HG02759 (cell line): ENCODE results near the gene USP27X.

Experiments used
- ATAC-seq: cut with Tn5 transposase; IDR thresholded peaks from one replicate; pipeline ENCODE4 v1.9.1; 2021; ENCODE audit warnings: mild to moderate bottlenecking, moderate library complexity; ENCODE audit not compliant: unreplicated experiment

USP27X gene

GRCh38 chrX:49880668-49881067 is 1.4 kb downstream of the USP27X start:
- ATAC-seq: no peak

- ATAC-seq: peak; percentile 48
Observed at GRCh38 chrX:49884290-49884862, 5.1 kb downstream of the USP27X start.

- no peak for ATAC-seq
Observed at GRCh38 chrX:49892542-49892941, 13.3 kb downstream of the USP27X start.

- ATAC-seq: no peak
Observed at GRCh38 chrX:49896951-49897350, 17.7 kb downstream of the USP27X start.

- no peak for ATAC-seq
Observed at GRCh38 chrX:49901048-49901447, 21.8 kb downstream of the USP27X start.

GRCh38 chrX:49910344-49910743 is 31.1 kb downstream of the USP27X start:
- ATAC-seq: no peak

- ATAC-seq: no peak
Observed at GRCh38 chrX:49912086-49912485, 32.8 kb downstream of the USP27X start.

- ATAC-seq: no peak
Observed at GRCh38 chrX:49912861-49913260, 33.6 kb downstream of the USP27X start.

- no peak for ATAC-seq
Observed at GRCh38 chrX:49915361-49916222, 36.3 kb downstream of the USP27X start.

- ATAC-seq: no peak
Observed at GRCh38 chrX:49919617-49920016, 40.3 kb downstream of the USP27X start.

GRCh38 chrX:49921109-49921508 is 41.8 kb downstream of the USP27X start:
- no peak for ATAC-seq

GRCh38 chrX:49922291-49923241 is 43.3 kb downstream of the USP27X start, which contains the start of gene CLCN5:
Gene CLCN5, plus strand, starts transcription at chrX:49922596. Its CDS starts 2,703 bp downstream, at chrX:49925299.
- ATAC-seq: peak; percentile 99

- ATAC-seq: no peak
Observed at GRCh38 chrX:49925176-49925575, 45.9 kb downstream of the USP27X start.

GRCh38 chrX:49930039-49930438 is 50.8 kb downstream of the USP27X start:
- no peak for ATAC-seq
